CD14-positive monocyte (primary cell): Measurements from ENCODE around the gene CCDC15. TPM values are rescaled to one million over a fixed set of nuclear protein-coding genes. Genes with fewer than 3 reads are reported as not detected.

Experiments
- DNase-seq, 3 donors: peaks; one replicate each; pipeline ENCODE4 v3.0.0-alpha.2; 2011 to 2022
- H2AFZ ChIP-seq: 2 replicates; pipeline ENCODE4 v1.6.0; 2012; ENCODE audit warnings: mild to moderate bottlenecking, low read depth, low read length, inconsistent platforms; ENCODE audit not compliant: insufficient read depth, poor library complexity, severe bottlenecking
- H3K27ac ChIP-seq, 2 donors: 1 replicate in 1 of 2; 2 replicates in 1 of 2; pipeline ENCODE4 v1.5.1; 2012 to 2013; ENCODE audit warnings: low read length in 2 of 2, control low read depth in 1 of 2, inconsistent platforms in 1 of 2, low read depth in 1 of 2, mild to moderate bottlenecking in 1 of 2
- H3K27me3 ChIP-seq, 2 donors: one replicate each; pipeline versions ENCODE4 v1.6.0 to v1.6.1; 2011 to 2013; ENCODE audit warnings: low read length in 2 of 2; ENCODE audit not compliant: control insufficient read depth in 2 of 2, insufficient read depth in 2 of 2
- H3K36me3 ChIP-seq, 2 donors: replicated peaks in 1 of 2; 1 replicate in 1 of 2; 2 replicates in 1 of 2; pipeline versions ENCODE4 v1.5.1 to v1.6.1; 2012 to 2013; ENCODE audit warnings: low read length in 2 of 2, control low read depth in 1 of 2, inconsistent platforms in 1 of 2, mild to moderate bottlenecking in 1 of 2; ENCODE audit not compliant: insufficient read depth in 2 of 2, control insufficient read depth in 1 of 2
- H3K4me1 ChIP-seq, 2 donors: 1 replicate in 1 of 2; 2 replicates in 1 of 2; pipeline versions ENCODE4 v1.5.1 to v1.6.1; 2012 to 2013; ENCODE audit warnings: low read length in 2 of 2, control low read depth in 1 of 2, inconsistent platforms in 1 of 2, mild to moderate bottlenecking in 1 of 2, moderate library complexity in 1 of 2; ENCODE audit not compliant: insufficient read depth in 2 of 2, control insufficient read depth in 1 of 2
- H3K4me2 ChIP-seq: replicated peaks from 2 replicates; pipeline ENCODE3; 2012; ENCODE audit warnings: low read length, moderate library complexity, mild to moderate bottlenecking; ENCODE audit not compliant: poor library complexity, severe bottlenecking; ENCODE audit errors: extremely low read depth
- H3K4me3 ChIP-seq, 3 experiments: fragments of 200-600 bp in 1 of 3; sonication (generic) in 1 of 3; replicated peaks in 1 of 3; 1 replicate in 2 of 3; 2 replicates in 1 of 3; pipeline ENCODE4 v1.5.1; 2011 to 2013; ENCODE audit warnings: low read length in 3 of 3, mild to moderate bottlenecking in 3 of 3, control low read depth in 2 of 3, low read depth in 2 of 3, inconsistent platforms in 1 of 3, moderate library complexity in 1 of 3
- H3K79me2 ChIP-seq: 2 replicates; pipeline ENCODE4 v1.6.0; 2012; ENCODE audit warnings: mild to moderate bottlenecking, control low read depth, inconsistent platforms, low read length, moderate library complexity; ENCODE audit not compliant: insufficient read depth
- H3K9ac ChIP-seq: 2 replicates; pipeline ENCODE4 v1.6.0; 2017; ENCODE audit warnings: low read length, mild to moderate bottlenecking; ENCODE audit not compliant: insufficient read depth, poor library complexity, severe bottlenecking
- H3K9me3 ChIP-seq, 2 donors: replicated peaks in 1 of 2; 1 replicate in 1 of 2; 2 replicates in 1 of 2; pipeline versions ENCODE4 v1.5.1 to v1.6.1; 2012 to 2013; ENCODE audit warnings: low read length in 2 of 2, control low read depth in 1 of 2; ENCODE audit not compliant: control insufficient read depth in 1 of 2, insufficient read depth in 1 of 2
- H4K20me1 ChIP-seq: 2 replicates; pipeline ENCODE4 v1.6.0; 2012; ENCODE audit warnings: mild to moderate bottlenecking, low read length, control low read depth, moderate library complexity; ENCODE audit not compliant: insufficient read depth
- H3K27ac Mint-ChIP-seq, 7 donors: one replicate each; pipeline ENCODE4 v1.8.0; 2020; ENCODE audit warnings: mild to moderate bottlenecking in 7 of 7, mixed read lengths in 7 of 7, moderate library complexity in 6 of 7, inconsistent platforms in 2 of 7
- H3K27me3 Mint-ChIP-seq, 3 donors: one replicate each; pipeline ENCODE4 v1.8.0; 2021 to 2022; ENCODE audit warnings: low read depth in 3 of 3, mild to moderate bottlenecking in 3 of 3, mixed read lengths in 3 of 3, moderate library complexity in 3 of 3, inconsistent platforms in 1 of 3
- H3K36me3 Mint-ChIP-seq, 2 donors: one replicate each; pipeline ENCODE4 v1.8.0; 2020; ENCODE audit warnings: mixed read lengths in 2 of 2, inconsistent platforms in 1 of 2, mild to moderate bottlenecking in 1 of 2
- H3K4me1 Mint-ChIP-seq: one replicate; pipeline ENCODE4 v1.8.0; 2020; ENCODE audit warnings: mild to moderate bottlenecking, mixed read lengths
- H3K4me3 Mint-ChIP-seq, 2 donors: one replicate each; pipeline ENCODE4 v1.8.0; 2020; ENCODE audit warnings: mild to moderate bottlenecking in 2 of 2, mixed read lengths in 2 of 2, moderate library complexity in 1 of 2
- H3K9me3 Mint-ChIP-seq, 7 donors: one replicate each; pipeline ENCODE4 v1.8.0; 2020 to 2022; ENCODE audit warnings: mixed read lengths in 7 of 7, mild to moderate bottlenecking in 6 of 7, moderate library complexity in 6 of 7, inconsistent platforms in 2 of 7
- CTCF ChIP-seq: fragments of 200-600 bp; IDR thresholded peaks from one replicate; pipeline ENCODE4 v1.8.0; 2022; ENCODE audit warnings: antibody characterized with exemption, mild to moderate bottlenecking
- WGBS: methylation state at CpG from one replicate; pipeline ENCODE4 v1.1.5; 2013; ENCODE audit warnings: missing lambda C conversion rate; ENCODE audit not compliant: insufficient coverage; 5-methylcytosine and 5-hydroxymethylcytosine counted together
- intact Hi-C, 2 donors: fragments of 100-400 bp; cut with micrococcal nuclease; formaldehyde crosslinking; loops; one replicate each; pipeline versions ENCODE4 v1.15.0 to v1.15.1; 2023
- polyA plus RNA-seq, 3 donors: library from polyadenylated mRNA; depleted of rRNA in 1 of 3; unstranded in 2 of 3; stranded (reverse) in 1 of 3; fragments of 300-500 nt in 2 of 3; fragments of >200 nt in 1 of 3; fragmentation: Illumina TruSeq in 2 of 3; gene quantifications; 1 replicate in 2 of 3; 2 replicates in 1 of 3; pipeline ENCODE4 v1.2.3, GENCODE V29; 2012 to 2021

Gene CCDC15
- polyA plus RNA-seq, 3 donors = 0.24 to 0.32 (median 0.28) TPM

- no peak overlapping the region for H3K4me2 ChIP-seq
- Mint-ChIP-seq H3K4me1 (peaks cover 11% of the 10 kb centered on the region), H3K27me3 (peaks cover 0 to 2% (median 0%) of the 10 kb centered on the region in 3 donors), H3K9me3 (peaks cover 10 to 23% (median 18%) of the 10 kb centered on the region in 7 donors), H3K27ac (no peak overlapping the region), H3K36me3 (peaks cover 17 to 25% of the 10 kb centered on the region in 2 donors), H3K4me3 (no peak overlapping the region)
- H3K4me1 ChIP-seq = peaks cover 4 to 10% of the 10 kb centered on the region in 2 donors
- no peaks in the 10 kb centered on the region for H3K79me2 ChIP-seq
- no CpG with 5 or more reads among the region's 1 CpG for WGBS
- TF ChIP-seq CTCF = no peak
- no peaks in the 10 kb centered on the region for H3K27me3 ChIP-seq
- intact Hi-C loops = no loop called here
- no peak overlapping the region for H2AFZ ChIP-seq
- H3K27ac ChIP-seq = no peak overlapping the region
- H4K20me1 ChIP-seq = no peaks in the 10 kb centered on the region
- no peaks in the 10 kb centered on the region for H3K36me3 ChIP-seq
- peak; percentile 3 to 48 (median 45) for DNase-seq
- peaks cover 10 to 11% of the 10 kb centered on the region in 2 donors for H3K9me3 ChIP-seq
- H3K9ac ChIP-seq = no peak overlapping the region
- H3K4me3 ChIP-seq = no peak overlapping the region
These were observed 82.9 kb downstream of the CCDC15 start for GRCh38 chr11:125036933-125037332.

DNA sequence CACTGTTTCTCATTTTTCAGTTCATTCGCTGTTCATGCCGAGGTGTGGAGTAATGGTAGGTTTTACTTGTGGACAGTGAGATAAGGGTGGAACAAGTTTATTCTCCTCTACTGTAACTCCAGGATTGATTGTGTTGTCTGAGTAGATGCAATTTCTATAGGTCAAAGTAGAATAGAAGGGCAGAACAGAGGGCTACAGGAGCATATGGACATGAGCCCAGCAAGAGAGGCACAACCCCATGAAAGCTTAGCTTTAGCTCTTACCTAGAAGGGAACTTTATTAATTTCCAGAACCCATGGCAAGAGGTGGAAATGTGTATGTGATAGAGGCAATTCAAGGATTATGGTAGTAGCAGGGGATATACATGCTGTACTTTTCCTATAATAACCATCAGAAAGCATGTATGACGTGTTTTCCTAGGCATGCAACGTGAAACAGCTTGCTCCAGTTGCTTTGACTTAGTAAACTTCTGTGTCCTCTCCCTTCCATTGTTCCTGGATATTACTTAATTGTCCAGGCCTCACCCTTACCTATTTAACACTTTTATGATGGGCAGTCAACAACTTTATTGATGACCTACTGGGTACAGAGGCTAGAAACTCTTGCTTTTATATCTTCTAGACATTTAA lies 95.3 kb downstream of the CCDC15 start:
- peaks cover 0 to 8% (median 2%) of the 10 kb centered on the region in 7 donors for H3K9me3 Mint-ChIP-seq
- H3K27ac ChIP-seq = no peak overlapping the region
- H3K9ac ChIP-seq = no peak overlapping the region
- WGBS = no CpG with 5 or more reads among the region's 4 CpGs
- H3K9me3 ChIP-seq = no peaks in the 10 kb centered on the region
- no peaks in the 10 kb centered on the region for H3K79me2 ChIP-seq
- H3K4me3 ChIP-seq = no peak overlapping the region
- no peaks in the 10 kb centered on the region for H3K36me3 ChIP-seq
- H3K4me1 ChIP-seq = no peaks in the 10 kb centered on the region
- no peaks in the 10 kb centered on the region for H4K20me1 ChIP-seq
- H3K4me3 Mint-ChIP-seq = no peak overlapping the region
- no peak overlapping the region for H3K4me2 ChIP-seq
- no peaks in the 10 kb centered on the region for H3K27me3 ChIP-seq
- intact Hi-C loops = no loop called here
- no peak for TF ChIP-seq CTCF
- H3K27me3 Mint-ChIP-seq = no peaks in the 10 kb centered on the region
- H3K36me3 Mint-ChIP-seq = peaks cover 0 to 10% of the 10 kb centered on the region in 2 donors
- no peak overlapping the region for H3K27ac Mint-ChIP-seq
- DNase-seq = no peak
- no peak overlapping the region for H2AFZ ChIP-seq
- no peaks in the 10 kb centered on the region for H3K4me1 Mint-ChIP-seq
